A549 treated with ZK216348 at 1 μM for 4 hours (cell line): Measurements from ENCODE around the gene HSPB9. TPM values are rescaled to one million over a fixed set of nuclear protein-coding genes. Genes with fewer than 3 reads are reported as not detected.

Experiments
- total RNA-seq: library from RNA; stranded (reverse); fragments of 200-300 nt; extraction: Qiagen RNA extraction; gene quantifications from 5 replicates; pipeline ENCODE4 v1.2.3, GENCODE V29; 2022; ENCODE audit warnings: low read depth

HSPB9 gene, protein sequence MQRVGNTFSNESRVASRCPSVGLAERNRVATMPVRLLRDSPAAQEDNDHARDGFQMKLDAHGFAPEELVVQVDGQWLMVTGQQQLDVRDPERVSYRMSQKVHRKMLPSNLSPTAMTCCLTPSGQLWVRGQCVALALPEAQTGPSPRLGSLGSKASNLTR
- total RNA-seq = not detected in 5 replicates

DNA sequence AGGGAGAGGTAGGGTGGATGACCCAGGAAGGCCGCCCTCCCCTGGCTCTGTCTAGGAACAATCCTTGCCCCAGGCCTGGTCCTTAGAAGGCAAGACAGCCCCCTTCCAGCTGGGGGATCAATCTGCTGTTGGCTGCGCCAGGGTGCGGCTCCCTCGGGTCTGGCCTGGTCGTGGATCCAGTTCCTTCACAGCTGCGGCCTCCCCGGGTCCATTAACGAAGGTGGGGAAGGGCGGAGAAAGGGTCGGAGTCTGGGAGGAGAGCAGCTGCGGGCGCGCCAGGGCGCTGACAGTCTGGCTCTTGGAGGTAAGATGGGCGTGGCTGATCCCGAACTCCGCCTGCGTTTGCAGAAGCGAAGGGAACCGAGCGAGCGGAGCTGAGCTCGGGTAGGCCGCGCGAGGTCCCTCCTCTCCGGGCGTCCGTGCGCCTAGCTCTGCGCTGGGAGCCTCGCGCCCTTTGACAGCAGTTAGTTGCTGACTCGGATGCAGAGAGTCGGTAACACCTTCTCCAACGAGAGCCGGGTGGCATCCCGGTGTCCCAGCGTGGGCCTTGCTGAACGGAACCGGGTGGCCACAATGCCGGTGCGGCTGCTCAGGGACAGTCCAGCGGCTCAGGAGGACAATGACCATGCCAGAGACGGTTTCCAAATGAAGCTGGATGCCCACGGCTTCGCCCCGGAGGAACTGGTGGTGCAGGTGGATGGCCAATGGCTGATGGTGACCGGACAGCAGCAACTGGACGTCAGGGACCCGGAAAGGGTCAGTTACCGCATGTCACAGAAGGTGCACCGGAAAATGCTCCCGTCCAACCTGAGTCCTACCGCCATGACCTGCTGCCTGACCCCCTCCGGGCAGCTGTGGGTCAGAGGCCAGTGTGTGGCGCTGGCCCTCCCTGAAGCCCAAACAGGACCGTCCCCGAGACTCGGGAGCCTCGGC lies at the start of gene HSPB9:
Gene HSPB9, plus strand, starts transcription at position 434 of the 933 bp plus-strand sequence. Its CDS starts 47 bp downstream, at position 481.

DNA sequence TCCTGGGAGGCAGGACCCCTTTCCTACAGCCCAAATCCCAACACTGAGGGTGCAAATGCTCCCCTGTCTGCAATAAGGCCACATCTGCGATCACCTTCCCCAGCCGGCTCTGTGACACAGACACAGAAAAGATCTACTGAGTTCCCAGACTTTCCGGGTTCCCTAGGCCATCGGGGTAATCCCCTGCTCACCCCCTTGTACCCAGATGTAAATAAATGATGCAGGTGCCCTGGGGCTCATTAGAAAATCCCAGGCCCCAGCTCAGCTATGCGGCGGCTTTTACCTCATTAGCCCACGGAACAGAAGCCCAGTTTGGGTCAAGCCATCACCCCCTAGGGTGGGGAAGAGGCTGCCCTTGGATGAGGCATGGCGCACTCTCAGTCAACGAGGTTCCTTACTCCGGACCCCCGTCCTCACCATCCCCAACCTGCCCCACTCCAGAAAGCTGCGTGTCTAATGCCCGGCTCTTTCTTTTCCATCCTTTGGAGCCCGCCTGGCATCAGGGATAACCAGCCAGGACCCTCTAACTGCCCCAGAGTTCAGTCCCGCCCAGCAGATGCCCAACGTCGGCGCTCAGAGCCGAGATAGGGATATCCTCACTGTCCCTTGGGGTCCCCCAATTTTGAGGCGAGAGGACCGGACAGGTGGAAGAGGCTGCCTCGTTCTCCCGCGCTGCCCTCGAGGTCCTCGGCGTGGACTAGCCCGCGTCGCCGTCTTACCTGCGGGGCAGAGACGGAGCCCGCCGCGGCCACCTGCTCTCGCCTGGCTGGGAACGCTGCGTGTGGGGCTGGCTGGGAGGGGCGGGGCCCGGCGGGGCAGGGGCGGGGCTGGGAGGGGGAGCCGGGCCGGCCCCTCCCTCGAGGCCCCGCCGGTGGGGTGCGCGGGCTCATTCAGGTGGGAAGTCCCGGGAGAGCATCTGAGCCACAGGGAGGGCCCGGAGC lies 24.6 kb upstream of the HSPB9 start, which contains the start of gene ZNF385C:
Gene ZNF385C, minus strand, starts transcription at position 783 of the 941 bp plus-strand sequence. CDS start 35,417 bp downstream, outside the sequence.

DNA sequence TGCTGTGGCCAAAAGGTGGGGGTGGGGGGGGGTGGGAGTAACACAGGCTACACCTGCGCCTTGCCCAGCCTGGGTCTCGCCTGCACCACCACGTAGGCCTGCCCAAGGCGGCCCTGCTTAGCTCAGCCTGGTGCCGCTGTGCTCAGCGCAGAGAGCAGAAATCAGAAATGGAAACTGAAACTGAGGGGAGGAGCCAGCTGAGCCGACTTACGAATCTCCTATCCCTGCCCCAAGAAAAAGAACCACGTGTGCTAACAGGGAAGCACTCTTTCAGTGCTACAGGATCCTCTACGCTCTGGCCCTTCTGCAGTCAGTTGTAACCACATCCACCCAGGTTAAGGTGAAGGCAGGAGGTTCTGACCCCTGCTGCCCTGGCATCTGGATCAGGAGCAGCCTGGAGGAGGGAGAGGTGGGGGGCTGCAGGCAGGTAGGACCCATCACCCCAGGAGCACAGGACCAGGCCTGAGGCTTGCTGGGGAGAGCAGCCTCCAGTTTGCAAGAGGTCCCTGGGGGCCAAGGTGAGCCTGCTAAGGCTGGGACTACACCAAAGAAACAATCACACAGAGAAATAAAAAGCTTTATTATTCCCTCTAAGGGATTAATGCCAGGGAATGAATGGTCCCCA lies 9.9 kb upstream of the HSPB9 start, which contains the start of gene DHX58:
Gene DHX58, minus strand, starts transcription at position 163 of the 625 bp plus-strand sequence. CDS start 822 bp downstream, outside the sequence.

DNA sequence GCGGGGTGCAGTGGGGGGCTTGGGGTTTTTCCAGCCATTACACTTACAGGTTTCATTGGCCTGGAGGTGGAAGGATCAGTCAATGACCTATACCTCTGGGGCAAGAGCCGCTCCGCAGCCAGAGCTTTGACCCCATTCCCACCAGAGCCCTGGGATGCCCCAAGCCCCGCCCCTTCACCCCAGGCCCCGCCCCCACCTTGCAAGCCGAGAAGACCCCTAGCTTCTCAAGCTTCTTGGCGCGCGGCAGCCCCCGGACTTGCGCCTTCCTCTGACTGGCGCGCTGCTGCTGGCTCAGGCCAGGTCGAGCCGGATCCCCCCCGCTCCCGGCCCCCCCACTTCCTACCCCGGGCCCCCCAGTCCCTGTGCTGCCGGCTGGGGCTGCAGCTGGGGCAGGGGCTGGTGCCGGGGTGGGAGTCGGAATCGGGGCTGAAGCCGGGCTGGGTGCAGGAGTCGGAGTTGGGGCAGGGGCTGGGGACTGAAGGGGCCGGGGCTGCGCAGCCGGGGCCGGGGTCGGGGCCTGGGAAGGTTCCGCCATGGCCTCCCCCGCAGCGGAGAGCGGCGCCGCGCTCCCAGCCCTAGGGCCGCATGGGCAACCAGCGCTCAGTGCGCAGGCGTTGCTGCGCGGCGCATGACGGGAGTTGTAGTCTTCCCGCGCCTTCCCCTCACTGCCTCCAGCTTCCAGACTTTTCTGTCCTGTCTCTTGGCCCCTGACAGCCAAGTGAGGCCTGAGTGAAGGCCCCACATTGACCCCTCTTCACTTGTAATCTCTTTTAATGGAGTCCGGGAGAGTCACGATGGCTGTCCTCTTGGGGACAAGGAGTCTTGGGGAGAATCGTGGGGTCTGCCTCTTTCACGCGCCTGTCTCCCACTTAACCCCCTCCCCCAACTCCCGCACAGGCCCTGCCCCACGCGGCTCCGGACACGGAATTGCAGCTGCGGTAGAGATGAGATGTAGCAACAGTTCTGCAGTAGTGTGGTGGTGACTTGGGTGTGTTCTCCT lies 1.5 kb upstream of the HSPB9 start, which contains the start of gene KAT2A:
Gene KAT2A, minus strand, starts transcription at position 598 of the 1,000 bp plus-strand sequence. Its CDS starts 63 bp downstream, at position 535.

Other genes with a start within 250 kb of the HSPB9 start
- 248 to 316 TPM (median 287 TPM) in 5 replicates for gene ACLY, start 203.9 kb upstream of the HSPB9 start, total RNA-seq
- gene ODAD4, start 192.2 kb upstream of the HSPB9 start, total RNA-seq = 1.2 to 2.0 TPM (median 1.5 TPM) in 5 replicates
- gene CNP, start 156.0 kb upstream of the HSPB9 start, total RNA-seq = 53.6 to 76.8 TPM (median 69.5 TPM) in 5 replicates
- gene DNAJC7, start 105.4 kb upstream of the HSPB9 start, total RNA-seq = 116 to 138 TPM (median 126 TPM) in 5 replicates
- 40.2 to 49.3 TPM (median 45.6 TPM) in 5 replicates for gene NKIRAS2, start 102.7 kb upstream of the HSPB9 start, total RNA-seq
- 0.40 to 1.2 TPM (median 0.76 TPM) in 5 replicates for gene C17orf113, start 72.2 kb upstream of the HSPB9 start, total RNA-seq
- gene ZNF385C, start 24.3 kb upstream of the HSPB9 start, total RNA-seq = 0.19 to 0.44 TPM (median 0.22 TPM) in 4 of 5 replicates, not detected in the other
- 0.40 to 0.70 TPM (median 0.46 TPM) in 5 replicates for gene DHX58, start 10.1 kb upstream of the HSPB9 start, total RNA-seq
- 31.8 to 56.4 TPM (median 52.0 TPM) in 5 replicates for gene KAT2A, start 1.4 kb upstream of the HSPB9 start, total RNA-seq
- 198 to 273 TPM (median 264 TPM) in 5 replicates for gene RAB5C, start 32.2 kb downstream of the HSPB9 start, total RNA-seq
- gene KCNH4, start 58.3 kb downstream of the HSPB9 start, total RNA-seq = 0.18 to 0.48 TPM (median 0.33 TPM) in 5 replicates
- 0.55 TPM in 1 of 5 replicates, not detected in the others for gene HCRT, start 62.6 kb downstream of the HSPB9 start, total RNA-seq
- gene GHDC, start 71.7 kb downstream of the HSPB9 start, total RNA-seq = 11.9 to 22.4 TPM (median 20.1 TPM) in 5 replicates
- gene STAT5B, start 153.6 kb downstream of the HSPB9 start, total RNA-seq = 22.4 to 32.5 TPM (median 29.7 TPM) in 5 replicates
- gene STAT5A, start 165.7 kb downstream of the HSPB9 start, total RNA-seq = 4.4 to 7.2 TPM (median 5.7 TPM) in 5 replicates